ENCODE data around the gene CDH2. TPM values are rescaled to one million over a fixed set of nuclear protein-coding genes. Genes with fewer than 3 reads are reported as not detected.
A peak's percentile ranks its signal among the peaks of the same experiment; 100 is the strongest.

The CDH2 gene
- total RNA-seq, 3 donors from 2014 or later: 0.63 to 11.0 (median 0.67) TPM

- DNase-seq: no peak
- intact Hi-C loops (cut with DNase I, micrococcal nuclease): no loop called here
- Histone ChIP-seq H3K9me3 (no peaks in the 10 kb centered on the region), H3K4me3 (no peak overlapping the region), H3K4me1 (ENCODE audit: low read depth) (no peaks in the 10 kb centered on the region), H3K36me3 (ENCODE audit: low read depth) (no peaks in the 10 kb centered on the region)
- no peak for TF ChIP-seq CTCF (IDR thresholded peaks at IDR 0.05)
- ATAC-seq: no peak
These were observed 234.2 kb downstream of the CDH2 start for GRCh38 chr18:27942706-27943105.

GRCh38 chr18:27931535-27931934, 245.4 kb downstream of the CDH2 start:
- Histone ChIP-seq H3K4me1 (ENCODE audit: low read depth) (no peaks in the 10 kb centered on the region), H3K36me3 (ENCODE audit: low read depth) (no peaks in the 10 kb centered on the region), H3K4me3 (no peak overlapping the region), H3K9me3 (no peaks in the 10 kb centered on the region)
- ATAC-seq (no peak), DNase-seq (no peak)
- TF ChIP-seq CTCF (IDR thresholded peaks at IDR 0.05): no peak
- intact Hi-C loops (cut with DNase I, micrococcal nuclease): no loop called here

DNA sequence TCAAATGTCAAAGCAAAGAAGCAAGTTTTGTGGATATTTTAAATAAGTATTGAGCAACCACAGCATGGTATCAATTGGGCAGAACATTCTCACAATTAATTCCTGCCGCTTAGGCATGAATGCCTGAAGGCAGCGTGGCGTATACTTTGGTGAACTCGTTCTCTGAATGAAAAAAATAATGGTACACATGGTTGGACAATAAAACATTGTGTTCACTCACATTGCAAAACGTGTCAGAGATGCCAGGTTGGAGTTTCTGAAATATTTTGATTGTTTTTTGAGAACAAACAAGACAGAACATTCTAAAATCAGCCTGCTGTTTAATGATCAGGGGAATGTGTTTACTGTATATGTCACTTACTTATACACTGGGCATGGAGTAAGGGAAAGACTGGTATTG, 254.2 kb downstream of the CDH2 start:
- Histone ChIP-seq H3K4me1 (ENCODE audit: low read depth) (no peaks in the 10 kb centered on the region), H3K36me3 (ENCODE audit: low read depth) (no peaks in the 10 kb centered on the region), H3K9me3 (no peaks in the 10 kb centered on the region), H3K4me3 (no peak overlapping the region)
- intact Hi-C loops (cut with DNase I, micrococcal nuclease): no loop called here
- DNase-seq: no peak
- ATAC-seq: no peak
- TF ChIP-seq CTCF (IDR thresholded peaks at IDR 0.05): no peak

- no peaks in the 10 kb centered on the region for H3K36me3 ChIP-seq (ENCODE audit: low read depth)
- no peaks in the 10 kb centered on the region for H3K9me3 ChIP-seq
- no peaks in the 10 kb centered on the region for H3K4me1 ChIP-seq (ENCODE audit: low read depth)
- DNase-seq: peak in 1 of 3 donors; percentile 11
- H3K4me3 ChIP-seq: no peak overlapping the region
- TF ChIP-seq CTCF (IDR thresholded peaks at IDR 0.05): no peak
- intact Hi-C loops (cut with DNase I, micrococcal nuclease): no loop called here
- ATAC-seq: no peak
These were observed 254.8 kb downstream of the CDH2 start for GRCh38 chr18:27921904-27922751.

- intact Hi-C loops (cut with DNase I, micrococcal nuclease): no loop called here
- DNase-seq: no peak
- no peaks in the 10 kb centered on the region for H3K9me3 ChIP-seq
- no peaks in the 10 kb centered on the region for H3K36me3 ChIP-seq (ENCODE audit: low read depth)
- no peak for TF ChIP-seq CTCF (IDR thresholded peaks at IDR 0.05)
- no peak overlapping the region for H3K4me3 ChIP-seq
- ATAC-seq: no peak
- no peaks in the 10 kb centered on the region for H3K4me1 ChIP-seq (ENCODE audit: low read depth)
These were observed 255.5 kb downstream of the CDH2 start for GRCh38 chr18:27921392-27921791.

All from mucosa of descending colon (tissue), 3 donors.